PC-9 (cell line): ENCODE measurements around the gene CARD11.

Experiments used
- EZH2 ChIP-seq: fragments of 200-600 bp; sonication (generic); IDR thresholded peaks from 2 replicates; pipeline ENCODE4 v1.8.0; 2017; ENCODE audit warnings: antibody characterized with exemption, low read depth
- TF ChIP-seq, protein P1 (sequence below): fragments of 200-600 bp; sonication (generic); conservative IDR thresholded peaks from 2 replicates; pipeline ENCODE4 v1.6.1; 2017; ENCODE audit warnings: mixed run types, antibody characterized with exemption, mild to moderate bottlenecking, moderate library complexity

DNA sequence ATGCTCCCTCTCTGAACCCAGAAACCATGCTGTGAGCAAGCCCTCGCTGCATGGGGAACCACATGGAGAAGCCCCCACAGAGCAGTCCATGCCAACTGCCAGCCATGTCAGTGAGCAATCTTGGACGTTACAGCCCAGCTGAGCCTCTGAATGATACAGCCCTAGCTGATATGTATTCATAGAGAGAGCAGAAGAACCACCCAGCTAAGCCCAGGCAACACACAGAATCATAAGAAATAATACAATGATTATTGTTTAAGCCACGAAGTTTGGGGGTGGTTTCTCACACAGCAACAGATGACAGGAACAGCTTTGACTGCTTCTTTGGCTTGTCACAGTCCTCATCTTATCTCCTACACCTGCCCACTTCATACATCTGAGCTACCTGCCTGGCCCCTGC is 32.5 kb upstream of the CARD11 start:
- TF ChIP-seq, protein P1, sequence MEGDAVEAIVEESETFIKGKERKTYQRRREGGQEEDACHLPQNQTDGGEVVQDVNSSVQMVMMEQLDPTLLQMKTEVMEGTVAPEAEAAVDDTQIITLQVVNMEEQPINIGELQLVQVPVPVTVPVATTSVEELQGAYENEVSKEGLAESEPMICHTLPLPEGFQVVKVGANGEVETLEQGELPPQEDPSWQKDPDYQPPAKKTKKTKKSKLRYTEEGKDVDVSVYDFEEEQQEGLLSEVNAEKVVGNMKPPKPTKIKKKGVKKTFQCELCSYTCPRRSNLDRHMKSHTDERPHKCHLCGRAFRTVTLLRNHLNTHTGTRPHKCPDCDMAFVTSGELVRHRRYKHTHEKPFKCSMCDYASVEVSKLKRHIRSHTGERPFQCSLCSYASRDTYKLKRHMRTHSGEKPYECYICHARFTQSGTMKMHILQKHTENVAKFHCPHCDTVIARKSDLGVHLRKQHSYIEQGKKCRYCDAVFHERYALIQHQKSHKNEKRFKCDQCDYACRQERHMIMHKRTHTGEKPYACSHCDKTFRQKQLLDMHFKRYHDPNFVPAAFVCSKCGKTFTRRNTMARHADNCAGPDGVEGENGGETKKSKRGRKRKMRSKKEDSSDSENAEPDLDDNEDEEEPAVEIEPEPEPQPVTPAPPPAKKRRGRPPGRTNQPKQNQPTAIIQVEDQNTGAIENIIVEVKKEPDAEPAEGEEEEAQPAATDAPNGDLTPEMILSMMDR: no peak
- no peak for TF ChIP-seq EZH2
